PFSK-1 (cell line): ENCODE results near the gene TTC21A.

ENCODE experiments used
- FOXP2 ChIP-seq: optimal IDR thresholded peaks from 2 replicates; pipeline ENCODE3; 2011; ENCODE audit warnings: borderline replicate concordance, control low read depth, inconsistent platforms; ENCODE audit not compliant: insufficient read depth; ENCODE audit errors: extremely low read length, extremely low read depth
- POLR2AphosphoS5 ChIP-seq: IDR thresholded peaks from 2 replicates; pipeline ENCODE4 v1.6.1; 2012; ENCODE audit warnings: low read depth, mild to moderate bottlenecking, control low read depth, low read length, moderate library complexity
- SIN3A ChIP-seq: IDR thresholded peaks from 2 replicates; pipeline ENCODE4 v1.6.1; 2012; ENCODE audit warnings: mild to moderate bottlenecking, low read length, moderate library complexity, borderline replicate concordance; ENCODE audit not compliant: insufficient read depth
- TAF1 ChIP-seq: IDR thresholded peaks from 2 replicates; pipeline ENCODE4 v1.6.1; 2012; ENCODE audit warnings: low read length, control low read depth, borderline replicate concordance; ENCODE audit not compliant: insufficient read depth
- TF ChIP-seq, protein P1 (sequence below), 2 experiments: IDR thresholded peaks; 2 replicates each; pipeline versions ENCODE4 v1.6.1 to v1.8.0; 2011 to 2012; ENCODE audit warnings: low read depth in 2 of 2, low read length in 2 of 2, control low read depth in 1 of 2, inconsistent platforms in 1 of 2, mild to moderate bottlenecking in 1 of 2, moderate library complexity in 1 of 2; ENCODE audit not compliant: insufficient read depth in 1 of 2

DNA sequence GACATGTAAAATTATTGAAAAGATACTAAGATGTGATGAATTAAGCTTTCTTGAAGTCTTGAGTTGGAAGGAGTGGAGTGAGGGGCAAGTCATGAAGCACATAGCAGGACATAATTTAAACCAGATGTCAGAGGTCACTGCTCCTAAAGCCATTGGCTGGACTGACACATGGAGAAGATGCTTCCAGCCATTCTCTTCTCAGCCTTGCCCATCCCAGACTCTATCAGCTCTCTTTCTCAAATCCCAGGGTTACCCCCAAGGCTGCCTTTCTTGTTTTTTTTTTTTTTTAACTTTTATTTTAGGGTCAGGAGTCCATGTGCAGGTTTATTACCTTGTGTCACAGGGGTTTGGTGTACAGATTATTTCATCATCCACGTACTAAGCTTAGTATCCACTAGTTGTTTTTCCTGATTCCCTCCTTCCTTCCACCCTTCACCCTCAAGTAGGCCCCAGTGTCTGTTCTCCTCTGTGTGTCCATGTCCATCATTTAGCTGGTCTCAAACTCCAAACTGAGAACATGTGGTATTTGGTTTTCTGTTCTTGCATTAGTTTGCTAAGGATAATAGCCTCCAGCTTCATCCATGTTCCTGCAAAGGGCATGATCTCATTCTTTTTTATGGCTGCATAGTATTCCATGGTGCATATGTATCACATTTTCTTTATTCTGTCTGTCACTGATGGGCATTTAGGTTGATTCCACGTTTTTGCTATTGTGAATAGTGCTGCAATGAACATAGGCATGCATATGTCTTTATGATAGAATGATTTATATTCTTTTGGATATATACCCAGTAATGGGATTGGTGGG is 66.0 kb downstream of the TTC21A start:
- TF ChIP-seq POLR2AphosphoS5 (no peak), TAF1 (no peak), FOXP2 (no peak), SIN3A (no peak)
- TF ChIP-seq, protein P1, sequence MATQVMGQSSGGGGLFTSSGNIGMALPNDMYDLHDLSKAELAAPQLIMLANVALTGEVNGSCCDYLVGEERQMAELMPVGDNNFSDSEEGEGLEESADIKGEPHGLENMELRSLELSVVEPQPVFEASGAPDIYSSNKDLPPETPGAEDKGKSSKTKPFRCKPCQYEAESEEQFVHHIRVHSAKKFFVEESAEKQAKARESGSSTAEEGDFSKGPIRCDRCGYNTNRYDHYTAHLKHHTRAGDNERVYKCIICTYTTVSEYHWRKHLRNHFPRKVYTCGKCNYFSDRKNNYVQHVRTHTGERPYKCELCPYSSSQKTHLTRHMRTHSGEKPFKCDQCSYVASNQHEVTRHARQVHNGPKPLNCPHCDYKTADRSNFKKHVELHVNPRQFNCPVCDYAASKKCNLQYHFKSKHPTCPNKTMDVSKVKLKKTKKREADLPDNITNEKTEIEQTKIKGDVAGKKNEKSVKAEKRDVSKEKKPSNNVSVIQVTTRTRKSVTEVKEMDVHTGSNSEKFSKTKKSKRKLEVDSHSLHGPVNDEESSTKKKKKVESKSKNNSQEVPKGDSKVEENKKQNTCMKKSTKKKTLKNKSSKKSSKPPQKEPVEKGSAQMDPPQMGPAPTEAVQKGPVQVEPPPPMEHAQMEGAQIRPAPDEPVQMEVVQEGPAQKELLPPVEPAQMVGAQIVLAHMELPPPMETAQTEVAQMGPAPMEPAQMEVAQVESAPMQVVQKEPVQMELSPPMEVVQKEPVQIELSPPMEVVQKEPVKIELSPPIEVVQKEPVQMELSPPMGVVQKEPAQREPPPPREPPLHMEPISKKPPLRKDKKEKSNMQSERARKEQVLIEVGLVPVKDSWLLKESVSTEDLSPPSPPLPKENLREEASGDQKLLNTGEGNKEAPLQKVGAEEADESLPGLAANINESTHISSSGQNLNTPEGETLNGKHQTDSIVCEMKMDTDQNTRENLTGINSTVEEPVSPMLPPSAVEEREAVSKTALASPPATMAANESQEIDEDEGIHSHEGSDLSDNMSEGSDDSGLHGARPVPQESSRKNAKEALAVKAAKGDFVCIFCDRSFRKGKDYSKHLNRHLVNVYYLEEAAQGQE (IDR thresholded peaks at IDR 0.05; ENCODE audit: insufficient read depth in 1 of 2, low read depth in 2 of 2, low read length in 2 of 2) = no peak
